ENCODE results near the gene MAD2L2. TPM values are rescaled to one million over a fixed set of nuclear protein-coding genes. Genes with fewer than 3 reads are reported as not detected.

MAD2L2 gene
- total and polyA plus RNA-seq, 9 of the 15 experiments (the other 6 are each of a cell fraction or from before 2014, with no cell fraction given) = 12.4 to 286 (median 143) TPM

DNA sequence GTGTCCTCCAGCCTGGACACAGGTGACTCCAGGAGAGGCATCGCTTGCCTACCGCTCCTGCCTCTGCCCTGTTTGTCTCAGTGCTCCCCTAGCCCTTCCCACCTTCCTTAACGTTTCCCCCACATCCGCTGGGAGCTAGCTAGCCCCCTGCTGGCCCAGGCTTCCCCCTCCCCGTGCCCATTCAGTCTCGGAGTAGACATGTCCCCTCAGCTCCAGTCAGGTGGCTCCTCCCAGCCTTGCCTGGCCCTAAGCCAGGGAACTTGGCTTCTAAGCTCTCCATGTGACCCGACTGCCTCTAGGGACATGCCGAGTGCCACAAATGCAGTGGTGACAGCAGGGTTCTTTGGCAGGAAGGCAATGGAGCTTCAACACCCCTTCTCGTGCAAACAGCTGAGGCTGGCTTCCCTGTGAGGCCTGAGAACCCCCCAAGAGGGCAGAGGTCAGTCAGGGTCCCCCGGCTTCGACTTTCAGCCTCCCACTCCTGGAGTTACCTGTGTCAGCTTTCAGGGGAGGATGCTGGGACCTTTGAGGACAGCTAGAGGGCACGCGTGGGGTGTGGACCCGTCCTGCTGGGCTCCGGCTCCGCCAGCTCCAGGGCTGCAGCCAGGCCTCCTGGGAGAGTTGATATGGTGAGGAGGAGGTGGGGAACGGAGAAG, 26.8 kb upstream of the MAD2L2 start:
- Histone ChIP-seq H3K27ac (ENCODE audit: extremely low read depth, low read depth, low read length) (peak overlapping the region; percentile 71), H3K9ac (ENCODE audit: insufficient read depth in 1 of 2, low read depth in 2 of 2, low read length in 2 of 2) (peak overlapping the region; percentile 51 to 80), H3K79me2 (ENCODE audit: control insufficient read depth, insufficient read depth, low read length) (no peaks in the 10 kb centered on the region), H3K9me1 (ENCODE audit: control insufficient read depth, insufficient read depth, low read length) (no peaks in the 10 kb centered on the region), H3K4me1 (replicated peaks in 1 of 2; ENCODE audit: control insufficient read depth in 2 of 2, insufficient read depth in 2 of 2, low read length in 2 of 2) (peaks cover 12 to 48% of the 10 kb centered on the region in 2 experiments), H3K4me3 (no peak overlapping the region), H3K9me3 (replicated peaks; ENCODE audit: control insufficient read depth, insufficient read depth, low read depth, low read length) (no peaks in the 10 kb centered on the region), H4K20me1 (replicated peaks; ENCODE audit: control insufficient read depth, insufficient read depth, low read length) (no peaks in the 10 kb centered on the region), H3K4me2 (ENCODE audit: insufficient read depth, low read length) (peak overlapping the region; percentile 67), H3K27me3 (ENCODE audit: control insufficient read depth in 2 of 2, insufficient read depth in 2 of 2, low read length in 2 of 2) (peaks cover 7 to 24% of the 10 kb centered on the region in 2 experiments; a peak in 3 of 5 replicates), H2AFZ (ENCODE audit: low read depth, low read length) (peak overlapping the region; percentile 97), H3K36me3 (ENCODE audit: control insufficient read depth, insufficient read depth, low read length) (no peaks in the 10 kb centered on the region)
- DNase-seq (ENCODE audit: extremely low read depth in 1 of 4, low spot score in 3 of 4) (peak; percentile 73 to 88 (median 78)), FAIRE-seq (no peak), ATAC-seq (peak; percentile 78)
- BruUV-seq (replicated peaks) = no TSS peak
- intact Hi-C loops (cut with micrococcal nuclease) (loop anchor here (1.0 to 5.0 kb wide), 2 partner anchors 14 to 35 kb away; no protein-coding TSS in a partner anchor), in situ Hi-C loops (cut with MboI) (no loop called here)
- POLR2A ChIA-PET = interaction anchor here (0.5 to 2.3 kb wide), 19 partner anchors 8 to 906 kb away, joined by 3 to 9 read pairs (median 4); partner anchors contain the start of gene MAD2L2
- CTCF ChIA-PET (ENCODE audit: low intra/inter-chr PET ratio) = interaction anchor here (0.9 to 1.3 kb wide), 2 partner anchors 11 to 45 kb away, joined by 3 to 4 read pairs; no protein-coding TSS in a partner anchor
- 16% methylated on average over 17 of the region's 17 CpGs for WGBS (ENCODE audit: insufficient coverage, low coverage, missing lambda C conversion rate)
- TF ChIP-seq, protein P1, sequence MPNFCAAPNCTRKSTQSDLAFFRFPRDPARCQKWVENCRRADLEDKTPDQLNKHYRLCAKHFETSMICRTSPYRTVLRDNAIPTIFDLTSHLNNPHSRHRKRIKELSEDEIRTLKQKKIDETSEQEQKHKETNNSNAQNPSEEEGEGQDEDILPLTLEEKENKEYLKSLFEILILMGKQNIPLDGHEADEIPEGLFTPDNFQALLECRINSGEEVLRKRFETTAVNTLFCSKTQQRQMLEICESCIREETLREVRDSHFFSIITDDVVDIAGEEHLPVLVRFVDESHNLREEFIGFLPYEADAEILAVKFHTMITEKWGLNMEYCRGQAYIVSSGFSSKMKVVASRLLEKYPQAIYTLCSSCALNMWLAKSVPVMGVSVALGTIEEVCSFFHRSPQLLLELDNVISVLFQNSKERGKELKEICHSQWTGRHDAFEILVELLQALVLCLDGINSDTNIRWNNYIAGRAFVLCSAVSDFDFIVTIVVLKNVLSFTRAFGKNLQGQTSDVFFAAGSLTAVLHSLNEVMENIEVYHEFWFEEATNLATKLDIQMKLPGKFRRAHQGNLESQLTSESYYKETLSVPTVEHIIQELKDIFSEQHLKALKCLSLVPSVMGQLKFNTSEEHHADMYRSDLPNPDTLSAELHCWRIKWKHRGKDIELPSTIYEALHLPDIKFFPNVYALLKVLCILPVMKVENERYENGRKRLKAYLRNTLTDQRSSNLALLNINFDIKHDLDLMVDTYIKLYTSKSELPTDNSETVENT (CRISPR knock-in tag; IDR thresholded peaks at IDR 0.05) = no peak
- TF ChIP-seq ZNF224 (CRISPR knock-in tag; IDR thresholded peaks at IDR 0.05) (no peak), MAZ (CRISPR knock-in tag; conservative IDR thresholded peaks at IDR 0.05 in 1 of 2, IDR thresholded peaks at IDR 0.05 in 1 of 2) (peak in 1 of 2 experiments; percentile 32; a peak in 2 of 4 replicates), RAD51 (IDR thresholded peaks at IDR 0.05; ENCODE audit: borderline replicate concordance, low read depth) (peak; percentile 80), NFIX (CRISPR knock-in tag; IDR thresholded peaks at IDR 0.05; ENCODE audit: low read depth) (0 out of 2 replicates have a peak, but pooled peaks have one; percentile 19)
- TF ChIP-seq, protein P2, sequence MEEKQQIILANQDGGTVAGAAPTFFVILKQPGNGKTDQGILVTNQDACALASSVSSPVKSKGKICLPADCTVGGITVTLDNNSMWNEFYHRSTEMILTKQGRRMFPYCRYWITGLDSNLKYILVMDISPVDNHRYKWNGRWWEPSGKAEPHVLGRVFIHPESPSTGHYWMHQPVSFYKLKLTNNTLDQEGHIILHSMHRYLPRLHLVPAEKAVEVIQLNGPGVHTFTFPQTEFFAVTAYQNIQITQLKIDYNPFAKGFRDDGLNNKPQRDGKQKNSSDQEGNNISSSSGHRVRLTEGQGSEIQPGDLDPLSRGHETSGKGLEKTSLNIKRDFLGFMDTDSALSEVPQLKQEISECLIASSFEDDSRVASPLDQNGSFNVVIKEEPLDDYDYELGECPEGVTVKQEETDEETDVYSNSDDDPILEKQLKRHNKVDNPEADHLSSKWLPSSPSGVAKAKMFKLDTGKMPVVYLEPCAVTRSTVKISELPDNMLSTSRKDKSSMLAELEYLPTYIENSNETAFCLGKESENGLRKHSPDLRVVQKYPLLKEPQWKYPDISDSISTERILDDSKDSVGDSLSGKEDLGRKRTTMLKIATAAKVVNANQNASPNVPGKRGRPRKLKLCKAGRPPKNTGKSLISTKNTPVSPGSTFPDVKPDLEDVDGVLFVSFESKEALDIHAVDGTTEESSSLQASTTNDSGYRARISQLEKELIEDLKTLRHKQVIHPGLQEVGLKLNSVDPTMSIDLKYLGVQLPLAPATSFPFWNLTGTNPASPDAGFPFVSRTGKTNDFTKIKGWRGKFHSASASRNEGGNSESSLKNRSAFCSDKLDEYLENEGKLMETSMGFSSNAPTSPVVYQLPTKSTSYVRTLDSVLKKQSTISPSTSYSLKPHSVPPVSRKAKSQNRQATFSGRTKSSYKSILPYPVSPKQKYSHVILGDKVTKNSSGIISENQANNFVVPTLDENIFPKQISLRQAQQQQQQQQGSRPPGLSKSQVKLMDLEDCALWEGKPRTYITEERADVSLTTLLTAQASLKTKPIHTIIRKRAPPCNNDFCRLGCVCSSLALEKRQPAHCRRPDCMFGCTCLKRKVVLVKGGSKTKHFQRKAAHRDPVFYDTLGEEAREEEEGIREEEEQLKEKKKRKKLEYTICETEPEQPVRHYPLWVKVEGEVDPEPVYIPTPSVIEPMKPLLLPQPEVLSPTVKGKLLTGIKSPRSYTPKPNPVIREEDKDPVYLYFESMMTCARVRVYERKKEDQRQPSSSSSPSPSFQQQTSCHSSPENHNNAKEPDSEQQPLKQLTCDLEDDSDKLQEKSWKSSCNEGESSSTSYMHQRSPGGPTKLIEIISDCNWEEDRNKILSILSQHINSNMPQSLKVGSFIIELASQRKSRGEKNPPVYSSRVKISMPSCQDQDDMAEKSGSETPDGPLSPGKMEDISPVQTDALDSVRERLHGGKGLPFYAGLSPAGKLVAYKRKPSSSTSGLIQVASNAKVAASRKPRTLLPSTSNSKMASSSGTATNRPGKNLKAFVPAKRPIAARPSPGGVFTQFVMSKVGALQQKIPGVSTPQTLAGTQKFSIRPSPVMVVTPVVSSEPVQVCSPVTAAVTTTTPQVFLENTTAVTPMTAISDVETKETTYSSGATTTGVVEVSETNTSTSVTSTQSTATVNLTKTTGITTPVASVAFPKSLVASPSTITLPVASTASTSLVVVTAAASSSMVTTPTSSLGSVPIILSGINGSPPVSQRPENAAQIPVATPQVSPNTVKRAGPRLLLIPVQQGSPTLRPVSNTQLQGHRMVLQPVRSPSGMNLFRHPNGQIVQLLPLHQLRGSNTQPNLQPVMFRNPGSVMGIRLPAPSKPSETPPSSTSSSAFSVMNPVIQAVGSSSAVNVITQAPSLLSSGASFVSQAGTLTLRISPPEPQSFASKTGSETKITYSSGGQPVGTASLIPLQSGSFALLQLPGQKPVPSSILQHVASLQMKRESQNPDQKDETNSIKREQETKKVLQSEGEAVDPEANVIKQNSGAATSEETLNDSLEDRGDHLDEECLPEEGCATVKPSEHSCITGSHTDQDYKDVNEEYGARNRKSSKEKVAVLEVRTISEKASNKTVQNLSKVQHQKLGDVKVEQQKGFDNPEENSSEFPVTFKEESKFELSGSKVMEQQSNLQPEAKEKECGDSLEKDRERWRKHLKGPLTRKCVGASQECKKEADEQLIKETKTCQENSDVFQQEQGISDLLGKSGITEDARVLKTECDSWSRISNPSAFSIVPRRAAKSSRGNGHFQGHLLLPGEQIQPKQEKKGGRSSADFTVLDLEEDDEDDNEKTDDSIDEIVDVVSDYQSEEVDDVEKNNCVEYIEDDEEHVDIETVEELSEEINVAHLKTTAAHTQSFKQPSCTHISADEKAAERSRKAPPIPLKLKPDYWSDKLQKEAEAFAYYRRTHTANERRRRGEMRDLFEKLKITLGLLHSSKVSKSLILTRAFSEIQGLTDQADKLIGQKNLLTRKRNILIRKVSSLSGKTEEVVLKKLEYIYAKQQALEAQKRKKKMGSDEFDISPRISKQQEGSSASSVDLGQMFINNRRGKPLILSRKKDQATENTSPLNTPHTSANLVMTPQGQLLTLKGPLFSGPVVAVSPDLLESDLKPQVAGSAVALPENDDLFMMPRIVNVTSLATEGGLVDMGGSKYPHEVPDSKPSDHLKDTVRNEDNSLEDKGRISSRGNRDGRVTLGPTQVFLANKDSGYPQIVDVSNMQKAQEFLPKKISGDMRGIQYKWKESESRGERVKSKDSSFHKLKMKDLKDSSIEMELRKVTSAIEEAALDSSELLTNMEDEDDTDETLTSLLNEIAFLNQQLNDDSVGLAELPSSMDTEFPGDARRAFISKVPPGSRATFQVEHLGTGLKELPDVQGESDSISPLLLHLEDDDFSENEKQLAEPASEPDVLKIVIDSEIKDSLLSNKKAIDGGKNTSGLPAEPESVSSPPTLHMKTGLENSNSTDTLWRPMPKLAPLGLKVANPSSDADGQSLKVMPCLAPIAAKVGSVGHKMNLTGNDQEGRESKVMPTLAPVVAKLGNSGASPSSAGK (IDR thresholded peaks at IDR 0.05) = peak; percentile 48
